K562 (cell line): Measurements from ENCODE around the gene C4A. TPM values are rescaled to one million over a fixed set of nuclear protein-coding genes. Genes with fewer than 3 reads are reported as not detected.

Experiments
- DPF2 ChIP-seq: fragments of 450-650 bp; IDR thresholded peaks from 2 replicates; pipeline ENCODE4 v1.6.1; 2016
- ETS1 ChIP-seq: conservative IDR thresholded peaks from 2 replicates; pipeline ENCODE4 v1.6.1; 2011; ENCODE audit warnings: low read depth, mild to moderate bottlenecking, low read length; ENCODE audit not compliant: control insufficient read depth
- MYNN ChIP-seq, 2 experiments: sonication (generic); formaldehyde crosslinking in 1 of 2; IDR thresholded peaks; 2 replicates each; pipeline versions ENCODE4 v1.5.0 to v1.6.1; 2016 to 2020; ENCODE audit warnings: antibody characterized with exemption in 1 of 2, missing genetic modification reagents in 1 of 2
- NCOA2 ChIP-seq, 2 experiments: fragments of 450-650 bp; IDR thresholded peaks; 2 replicates each; pipeline ENCODE4 v1.6.1; 2018; ENCODE audit warnings: mild to moderate bottlenecking in 2 of 2, moderate library complexity in 1 of 2; ENCODE audit not compliant: partially characterized antibody in 2 of 2
- POLR2A ChIP-seq: fragments of 450-650 bp; conservative IDR thresholded peaks from 2 replicates; pipeline ENCODE4 v1.6.1; 2016
- XRCC5 ChIP-seq: fragments of 200-400 bp; formaldehyde crosslinking; IDR thresholded peaks from 2 replicates; pipeline ENCODE4 v1.6.1; 2017; ENCODE audit warnings: low read depth, mild to moderate bottlenecking, low read length
- ZBTB2 ChIP-seq: fragments of 450-650 bp; IDR thresholded peaks from 2 replicates; pipeline ENCODE4 v1.6.1; 2016; ENCODE audit warnings: antibody characterized with exemption
- ZBTB43 ChIP-seq: sonication (generic); formaldehyde crosslinking; IDR thresholded peaks from 2 replicates; pipeline ENCODE4 v1.8.0; 2023; ENCODE audit warnings: mild to moderate bottlenecking, missing genetic modification reagents
- ZNF140 ChIP-seq: fragments of 250-450 bp; sonication (Bioruptor Pico); IDR thresholded peaks from 2 replicates; pipeline ENCODE4 v1.8.0; 2021; ENCODE audit warnings: moderate library complexity, mild to moderate bottlenecking, inconsistent platforms
- ZNF274 ChIP-seq: IDR thresholded peaks from 2 replicates; pipeline ENCODE4 v1.6.1; 2011; ENCODE audit warnings: low read depth, mild to moderate bottlenecking, low read length, moderate library complexity, borderline replicate concordance
- polyA plus RNA-seq, 8 experiments: library from polyadenylated mRNA; depleted of rRNA in 4 of 8; stranded (reverse) in 5 of 8; unstranded in 3 of 8; fragments of >200 nt; fragmentation: Nextera tagmentation in 2 of 8; fragmentation: Illumina TruSeq in 1 of 8; extraction: Ambion mirVana in 2 of 8; extraction: Trizol in 1 of 8; gene quantifications; 2 replicates each; pipeline versions ENCODE4 v1.2.1 to v1.2.3, GENCODE V29; 2011 to 2014; ENCODE audit warnings: inconsistent platforms in 1 of 8, missing spikeins in 1 of 8
- total RNA-seq, 7 experiments: library from RNA; depleted of rRNA in 6 of 7; stranded (reverse); fragments of >200 nt in 6 of 7; fragmentation: Illumina TruSeq in 2 of 7; extraction: Trizol in 2 of 7; gene quantifications; 2 replicates each; pipeline versions ENCODE4 v1.2.1 to v1.2.3, GENCODE V29; 2011 to 2021; ENCODE audit warnings: low replicate concordance in 1 of 7
- TF ChIP-seq, protein P1 (sequence below), 2 experiments: IDR thresholded peaks; 2 replicates each; pipeline ENCODE4 v1.6.1; 2012; ENCODE audit warnings: improper control_type of control experiment in 2 of 2, low read depth in 2 of 2, low read length in 2 of 2, borderline replicate concordance in 1 of 2
- TF ChIP-seq, protein P2 (sequence below): fragments of 250-450 bp; sonication (Bioruptor Pico); IDR thresholded peaks from 2 replicates; pipeline ENCODE4 v1.4.0; 2020; ENCODE audit warnings: mild to moderate bottlenecking, moderate library complexity
- TF ChIP-seq, protein P3 (sequence below): fragments of 150-350 bp; IDR thresholded peaks from 2 replicates; pipeline ENCODE4 v1.6.1; 2014; ENCODE audit warnings: low read depth, mild to moderate bottlenecking, low read length, borderline replicate concordance

Gene C4A
- total and polyA plus RNA-seq, 9 of the 15 experiments (the other 6 are each of a cell fraction or from before 2014, with no cell fraction given): 0.27 to 7.6 (median 5.0) TPM

DNA sequence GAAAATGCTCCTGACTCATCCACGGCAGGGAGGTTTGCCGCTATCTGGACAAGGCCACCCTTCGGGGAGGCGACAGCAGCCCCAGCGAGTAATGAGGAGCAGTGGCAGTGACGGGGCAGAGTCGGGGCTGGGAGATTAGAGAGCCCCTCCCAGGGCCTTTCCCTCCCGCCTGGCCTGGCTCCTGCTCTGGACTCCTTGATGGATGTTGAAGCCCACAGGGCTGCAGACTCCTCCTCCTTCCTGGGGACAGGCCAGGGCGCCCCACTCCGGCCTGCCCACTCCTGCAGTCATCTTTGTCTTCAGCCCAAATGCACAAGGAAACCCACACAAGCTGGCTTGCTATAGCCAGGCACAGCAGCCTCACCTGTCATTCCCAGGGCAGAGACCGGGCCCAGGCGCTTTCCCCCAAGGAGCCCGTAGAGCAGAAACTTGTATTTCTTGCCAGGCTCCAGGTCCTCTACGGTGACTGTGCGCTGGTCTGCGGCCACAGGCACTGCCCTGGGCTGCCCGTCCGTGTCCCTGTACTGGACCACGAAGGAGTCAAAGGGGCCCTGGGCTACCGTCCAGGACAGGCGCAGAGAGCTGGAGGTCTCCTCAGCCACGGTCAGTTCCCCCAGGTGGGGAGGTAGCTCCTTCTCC is 64.1 kb downstream of the C4A start (continued):
- TF ChIP-seq, protein P1, sequence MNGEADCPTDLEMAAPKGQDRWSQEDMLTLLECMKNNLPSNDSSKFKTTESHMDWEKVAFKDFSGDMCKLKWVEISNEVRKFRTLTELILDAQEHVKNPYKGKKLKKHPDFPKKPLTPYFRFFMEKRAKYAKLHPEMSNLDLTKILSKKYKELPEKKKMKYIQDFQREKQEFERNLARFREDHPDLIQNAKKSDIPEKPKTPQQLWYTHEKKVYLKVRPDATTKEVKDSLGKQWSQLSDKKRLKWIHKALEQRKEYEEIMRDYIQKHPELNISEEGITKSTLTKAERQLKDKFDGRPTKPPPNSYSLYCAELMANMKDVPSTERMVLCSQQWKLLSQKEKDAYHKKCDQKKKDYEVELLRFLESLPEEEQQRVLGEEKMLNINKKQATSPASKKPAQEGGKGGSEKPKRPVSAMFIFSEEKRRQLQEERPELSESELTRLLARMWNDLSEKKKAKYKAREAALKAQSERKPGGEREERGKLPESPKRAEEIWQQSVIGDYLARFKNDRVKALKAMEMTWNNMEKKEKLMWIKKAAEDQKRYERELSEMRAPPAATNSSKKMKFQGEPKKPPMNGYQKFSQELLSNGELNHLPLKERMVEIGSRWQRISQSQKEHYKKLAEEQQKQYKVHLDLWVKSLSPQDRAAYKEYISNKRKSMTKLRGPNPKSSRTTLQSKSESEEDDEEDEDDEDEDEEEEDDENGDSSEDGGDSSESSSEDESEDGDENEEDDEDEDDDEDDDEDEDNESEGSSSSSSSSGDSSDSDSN (IDR thresholded peaks at IDR 0.05; ENCODE audit: borderline replicate concordance in 1 of 2, low read depth in 2 of 2, low read length in 2 of 2): peak; percentile 38 to 56; a peak in 2 of 4 replicates
- TF ChIP-seq DPF2 (peak; percentile 60), ZBTB2 (no peak), MYNN (IDR thresholded peaks at IDR 0.05) (no peak), MYNN (CRISPR knock-in tag; IDR thresholded peaks at IDR 0.05) (no peak), ZNF140 (no peak), NCOA2 (IDR thresholded peaks at IDR 0.05; ENCODE audit: partially characterized antibody in 2 of 2) (no peak), ETS1 (no peak), ZBTB43 (no peak), XRCC5 (no peak), ZNF274 (no peak), POLR2A (peak; percentile 59)
- TF ChIP-seq, protein P2, sequence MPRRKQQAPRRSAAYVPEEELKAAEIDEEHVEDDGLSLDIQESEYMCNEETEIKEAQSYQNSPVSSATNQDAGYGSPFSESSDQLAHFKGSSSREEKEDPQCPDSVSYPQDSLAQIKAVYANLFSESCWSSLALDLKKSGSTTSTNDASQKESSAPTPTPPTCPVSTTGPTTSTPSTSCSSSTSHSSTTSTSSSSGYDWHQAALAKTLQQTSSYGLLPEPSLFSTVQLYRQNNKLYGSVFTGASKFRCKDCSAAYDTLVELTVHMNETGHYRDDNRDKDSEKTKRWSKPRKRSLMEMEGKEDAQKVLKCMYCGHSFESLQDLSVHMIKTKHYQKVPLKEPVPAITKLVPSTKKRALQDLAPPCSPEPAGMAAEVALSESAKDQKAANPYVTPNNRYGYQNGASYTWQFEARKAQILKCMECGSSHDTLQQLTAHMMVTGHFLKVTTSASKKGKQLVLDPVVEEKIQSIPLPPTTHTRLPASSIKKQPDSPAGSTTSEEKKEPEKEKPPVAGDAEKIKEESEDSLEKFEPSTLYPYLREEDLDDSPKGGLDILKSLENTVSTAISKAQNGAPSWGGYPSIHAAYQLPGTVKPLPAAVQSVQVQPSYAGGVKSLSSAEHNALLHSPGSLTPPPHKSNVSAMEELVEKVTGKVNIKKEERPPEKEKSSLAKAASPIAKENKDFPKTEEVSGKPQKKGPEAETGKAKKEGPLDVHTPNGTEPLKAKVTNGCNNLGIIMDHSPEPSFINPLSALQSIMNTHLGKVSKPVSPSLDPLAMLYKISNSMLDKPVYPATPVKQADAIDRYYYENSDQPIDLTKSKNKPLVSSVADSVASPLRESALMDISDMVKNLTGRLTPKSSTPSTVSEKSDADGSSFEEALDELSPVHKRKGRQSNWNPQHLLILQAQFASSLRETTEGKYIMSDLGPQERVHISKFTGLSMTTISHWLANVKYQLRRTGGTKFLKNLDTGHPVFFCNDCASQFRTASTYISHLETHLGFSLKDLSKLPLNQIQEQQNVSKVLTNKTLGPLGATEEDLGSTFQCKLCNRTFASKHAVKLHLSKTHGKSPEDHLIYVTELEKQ (CRISPR knock-in tag): no peak
- TF ChIP-seq, protein P3, sequence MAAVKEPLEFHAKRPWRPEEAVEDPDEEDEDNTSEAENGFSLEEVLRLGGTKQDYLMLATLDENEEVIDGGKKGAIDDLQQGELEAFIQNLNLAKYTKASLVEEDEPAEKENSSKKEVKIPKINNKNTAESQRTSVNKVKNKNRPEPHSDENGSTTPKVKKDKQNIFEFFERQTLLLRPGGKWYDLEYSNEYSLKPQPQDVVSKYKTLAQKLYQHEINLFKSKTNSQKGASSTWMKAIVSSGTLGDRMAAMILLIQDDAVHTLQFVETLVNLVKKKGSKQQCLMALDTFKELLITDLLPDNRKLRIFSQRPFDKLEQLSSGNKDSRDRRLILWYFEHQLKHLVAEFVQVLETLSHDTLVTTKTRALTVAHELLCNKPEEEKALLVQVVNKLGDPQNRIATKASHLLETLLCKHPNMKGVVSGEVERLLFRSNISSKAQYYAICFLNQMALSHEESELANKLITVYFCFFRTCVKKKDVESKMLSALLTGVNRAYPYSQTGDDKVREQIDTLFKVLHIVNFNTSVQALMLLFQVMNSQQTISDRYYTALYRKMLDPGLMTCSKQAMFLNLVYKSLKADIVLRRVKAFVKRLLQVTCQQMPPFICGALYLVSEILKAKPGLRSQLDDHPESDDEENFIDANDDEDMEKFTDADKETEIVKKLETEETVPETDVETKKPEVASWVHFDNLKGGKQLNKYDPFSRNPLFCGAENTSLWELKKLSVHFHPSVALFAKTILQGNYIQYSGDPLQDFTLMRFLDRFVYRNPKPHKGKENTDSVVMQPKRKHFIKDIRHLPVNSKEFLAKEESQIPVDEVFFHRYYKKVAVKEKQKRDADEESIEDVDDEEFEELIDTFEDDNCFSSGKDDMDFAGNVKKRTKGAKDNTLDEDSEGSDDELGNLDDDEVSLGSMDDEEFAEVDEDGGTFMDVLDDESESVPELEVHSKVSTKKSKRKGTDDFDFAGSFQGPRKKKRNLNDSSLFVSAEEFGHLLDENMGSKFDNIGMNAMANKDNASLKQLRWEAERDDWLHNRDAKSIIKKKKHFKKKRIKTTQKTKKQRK: no peak
